Fibroblast of lung (primary cell): ENCODE results near the gene POFUT2. TPM values are rescaled to one million over a fixed set of nuclear protein-coding genes. Genes with fewer than 3 reads are reported as not detected.

ENCODE experiments used
- DNase-seq, 2 donors: peaks; one replicate each; pipeline versions ENCODE4 v3.0.0 to v3.0.0-alpha.2; 2010; ENCODE audit warnings: low read depth in 2 of 2
- H2AFZ ChIP-seq: 2 replicates; pipeline ENCODE4 v1.5.1; 2012; ENCODE audit warnings: low read length, control low read depth, inconsistent platforms
- H3K27ac ChIP-seq: 2 replicates; pipeline ENCODE4 v1.5.1; 2011; ENCODE audit warnings: low read length, control low read depth; ENCODE audit not compliant: insufficient read depth
- H3K27me3 ChIP-seq: 2 replicates; pipeline ENCODE4 v1.5.1; 2011; ENCODE audit warnings: mild to moderate bottlenecking, low read length; ENCODE audit not compliant: control insufficient read depth, insufficient read depth
- H3K36me3 ChIP-seq: 2 replicates; pipeline ENCODE4 v1.5.1; 2011; ENCODE audit warnings: low read length; ENCODE audit not compliant: control insufficient read depth, insufficient read depth
- H3K4me1 ChIP-seq: 2 replicates; pipeline ENCODE4 v1.5.1; 2011; ENCODE audit warnings: low read length; ENCODE audit not compliant: control insufficient read depth, insufficient read depth; ENCODE audit errors: extremely low read depth
- H3K4me2 ChIP-seq: 2 replicates; pipeline ENCODE4 v1.5.1; 2011; ENCODE audit warnings: low read length, control low read depth; ENCODE audit not compliant: insufficient read depth; ENCODE audit errors: extremely low read depth
- H3K4me3 ChIP-seq, 4 experiments: fragments of 200-600 bp in 1 of 4; sonication (generic) in 1 of 4; replicated peaks in 1 of 4; 2 replicates each; pipeline ENCODE4 v1.5.1; 2011 to 2016; ENCODE audit warnings: low read length in 4 of 4, low read depth in 3 of 4, mild to moderate bottlenecking in 3 of 4, control low read depth in 2 of 4, inconsistent platforms in 1 of 4, mixed read lengths in 1 of 4; ENCODE audit not compliant: insufficient read depth in 1 of 4; ENCODE audit errors: control extremely low read depth in 1 of 4
- H3K79me2 ChIP-seq: 2 replicates; pipeline ENCODE4 v1.5.1; 2012; ENCODE audit warnings: mild to moderate bottlenecking, low read length, inconsistent platforms; ENCODE audit not compliant: control insufficient read depth, insufficient read depth
- H3K9ac ChIP-seq: 2 replicates; pipeline ENCODE4 v1.5.1; 2011; ENCODE audit warnings: mild to moderate bottlenecking, low read length, control low read depth; ENCODE audit not compliant: insufficient read depth
- H3K9me3 ChIP-seq: 2 replicates; pipeline ENCODE4 v1.5.1; 2012; ENCODE audit warnings: low read depth, low read length; ENCODE audit not compliant: control insufficient read depth, insufficient read depth
- H4K20me1 ChIP-seq: 2 replicates; pipeline ENCODE4 v1.5.1; 2011; ENCODE audit warnings: low read length; ENCODE audit not compliant: control insufficient read depth, insufficient read depth; ENCODE audit errors: extremely low read depth
- EZH2 ChIP-seq: IDR thresholded peaks from 2 replicates; pipeline ENCODE4 v1.5.1; 2012; ENCODE audit warnings: low read length, control low read depth, mild to moderate bottlenecking; ENCODE audit errors: missing control alignments
- polyA plus RNA-seq, 2 donors: library from polyadenylated mRNA; depleted of rRNA in 1 of 2; stranded (reverse) in 1 of 2; unstranded in 1 of 2; fragments of >200 nt; gene quantifications; 2 replicates each; pipeline ENCODE4 v1.2.1, GENCODE V29; 2011 to 2012; ENCODE audit warnings: missing spikeins in 1 of 2
- total RNA-seq: library from RNA; depleted of rRNA; stranded (reverse); fragments of >200 nt; gene quantifications from 2 replicates; pipeline ENCODE4 v1.2.1, GENCODE V29; 2014
- TF ChIP-seq, protein P1 (sequence below), 2 donors: IDR thresholded peaks in 1 of 2; conservative IDR thresholded peaks in 1 of 2; 1 replicate in 1 of 2; 2 replicates in 1 of 2; pipeline ENCODE4 v1.5.1; 2011 to 2012; ENCODE audit warnings: low read length in 2 of 2, control low read depth in 1 of 2, inconsistent platforms in 1 of 2, low read depth in 1 of 2, mild to moderate bottlenecking in 1 of 2

POFUT2 gene
- total and polyA plus RNA-seq, 2 donors (not counting 1 experiment from before 2014, with no cell fraction given), result 56.0 to 60.3 TPM

DNA sequence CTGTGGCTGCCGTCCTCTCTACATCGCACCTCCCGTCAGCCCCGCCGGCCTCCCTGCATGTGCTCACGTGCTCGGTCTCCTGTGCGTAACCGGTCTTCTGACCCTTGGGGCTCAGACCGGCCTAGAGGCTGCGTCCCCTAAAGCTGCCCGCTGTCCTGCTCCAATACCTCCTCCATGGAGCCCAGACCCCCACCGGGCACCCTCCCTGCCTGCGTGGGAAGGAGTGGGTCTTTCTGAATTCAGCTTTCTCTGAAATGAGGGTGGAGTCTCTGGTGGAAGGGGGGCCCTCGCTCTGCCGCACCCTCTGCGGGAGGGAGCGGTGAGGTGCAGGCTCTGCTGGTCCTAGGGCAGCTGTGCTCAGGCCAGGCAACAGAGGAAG, 18.7 kb upstream of the POFUT2 start:
- peak overlapping the region; percentile 74 for H3K27ac ChIP-seq
- no peak for DNase-seq
- TF ChIP-seq EZH2, result no peak
- TF ChIP-seq, protein P1, sequence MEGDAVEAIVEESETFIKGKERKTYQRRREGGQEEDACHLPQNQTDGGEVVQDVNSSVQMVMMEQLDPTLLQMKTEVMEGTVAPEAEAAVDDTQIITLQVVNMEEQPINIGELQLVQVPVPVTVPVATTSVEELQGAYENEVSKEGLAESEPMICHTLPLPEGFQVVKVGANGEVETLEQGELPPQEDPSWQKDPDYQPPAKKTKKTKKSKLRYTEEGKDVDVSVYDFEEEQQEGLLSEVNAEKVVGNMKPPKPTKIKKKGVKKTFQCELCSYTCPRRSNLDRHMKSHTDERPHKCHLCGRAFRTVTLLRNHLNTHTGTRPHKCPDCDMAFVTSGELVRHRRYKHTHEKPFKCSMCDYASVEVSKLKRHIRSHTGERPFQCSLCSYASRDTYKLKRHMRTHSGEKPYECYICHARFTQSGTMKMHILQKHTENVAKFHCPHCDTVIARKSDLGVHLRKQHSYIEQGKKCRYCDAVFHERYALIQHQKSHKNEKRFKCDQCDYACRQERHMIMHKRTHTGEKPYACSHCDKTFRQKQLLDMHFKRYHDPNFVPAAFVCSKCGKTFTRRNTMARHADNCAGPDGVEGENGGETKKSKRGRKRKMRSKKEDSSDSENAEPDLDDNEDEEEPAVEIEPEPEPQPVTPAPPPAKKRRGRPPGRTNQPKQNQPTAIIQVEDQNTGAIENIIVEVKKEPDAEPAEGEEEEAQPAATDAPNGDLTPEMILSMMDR (conservative IDR thresholded peaks at IDR 0.05 in 1 of 2, IDR thresholded peaks at IDR 0.05 in 1 of 2; ENCODE audit: low read depth in 1 of 2, low read length in 2 of 2), result no peak
- H3K36me3 ChIP-seq, result no peaks in the 10 kb centered on the region
- H3K79me2 ChIP-seq, result no peaks in the 10 kb centered on the region
- H3K9ac ChIP-seq, result peak overlapping the region; percentile 70
- H3K4me2 ChIP-seq, result no peak overlapping the region
- H4K20me1 ChIP-seq, result no peaks in the 10 kb centered on the region
- no peaks in the 10 kb centered on the region for H3K27me3 ChIP-seq
- no peaks in the 10 kb centered on the region for H3K9me3 ChIP-seq
- no peak overlapping the region for H2AFZ ChIP-seq
- no peak overlapping the region for H3K4me3 ChIP-seq
- H3K4me1 ChIP-seq, result peaks cover 33% of the 10 kb centered on the region

- no peaks in the 10 kb centered on the region for H3K36me3 ChIP-seq
- H3K4me3 ChIP-seq, result no peak overlapping the region
- peaks cover 33% of the 10 kb centered on the region for H3K4me1 ChIP-seq
- H2AFZ ChIP-seq, result no peak overlapping the region
- TF ChIP-seq, protein P1 (conservative IDR thresholded peaks at IDR 0.05 in 1 of 2, IDR thresholded peaks at IDR 0.05 in 1 of 2; ENCODE audit: low read depth in 1 of 2, low read length in 2 of 2), result no peak
- TF ChIP-seq EZH2, result no peak
- H3K9ac ChIP-seq, result no peak overlapping the region
- H3K79me2 ChIP-seq, result no peaks in the 10 kb centered on the region
- H4K20me1 ChIP-seq, result no peaks in the 10 kb centered on the region
- no peak overlapping the region for H3K4me2 ChIP-seq
- no peak overlapping the region for H3K27ac ChIP-seq
- no peaks in the 10 kb centered on the region for H3K27me3 ChIP-seq
- no peaks in the 10 kb centered on the region for H3K9me3 ChIP-seq
- DNase-seq, result peak in 1 of 2 donors; percentile 70
Observed at GRCh38 chr21:45305836-45306235, 18.1 kb upstream of the POFUT2 start.

DNA sequence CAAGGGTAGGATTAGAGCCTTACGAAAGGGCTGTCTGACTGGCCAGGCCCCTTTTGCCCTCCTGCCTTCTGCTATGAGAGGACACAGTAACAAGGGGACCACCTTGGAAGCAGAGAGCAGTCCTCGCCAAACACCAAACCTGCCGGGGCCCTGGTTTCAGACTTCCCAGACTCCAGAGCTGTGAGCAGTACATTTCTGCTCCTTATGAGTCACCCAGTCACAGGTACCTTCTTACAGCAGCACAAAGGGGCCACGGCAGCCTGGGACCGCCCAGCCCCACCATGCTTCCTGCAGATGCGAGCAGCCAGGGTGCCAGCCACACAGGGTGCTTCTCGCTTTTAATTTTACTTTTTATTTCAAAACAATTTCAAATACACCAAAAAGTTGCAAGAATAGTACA, 17.2 kb upstream of the POFUT2 start:
- Histone ChIP-seq H4K20me1 (no peaks in the 10 kb centered on the region), H3K9ac (no peak overlapping the region), H3K4me1 (peaks cover 37% of the 10 kb centered on the region)

More for the DNA sequence above, 17.2 kb upstream of the POFUT2 start:
- Histone ChIP-seq H3K27ac (no peak overlapping the region), H2AFZ (no peak overlapping the region), H3K4me2 (no peak overlapping the region), H3K4me3 (no peak overlapping the region), H3K79me2 (no peaks in the 10 kb centered on the region), H3K36me3 (no peaks in the 10 kb centered on the region), H3K27me3 (no peaks in the 10 kb centered on the region), H3K9me3 (no peaks in the 10 kb centered on the region)
- DNase-seq, result peak in 1 of 2 donors; percentile 43
- TF ChIP-seq EZH2, result no peak
- TF ChIP-seq, protein P1 (conservative IDR thresholded peaks at IDR 0.05 in 1 of 2, IDR thresholded peaks at IDR 0.05 in 1 of 2; ENCODE audit: low read depth in 1 of 2, low read length in 2 of 2), result no peak
